GM13977 (cell line): ENCODE results near the gene DNAAF8.

Experiments used
- DNase-seq: peaks from one replicate; pipeline ENCODE4 v3.0.0; 2012; ENCODE audit warnings: low spot score
- CTCF ChIP-seq: IDR thresholded peaks from 2 replicates; pipeline ENCODE4 v1.5.1; 2012; ENCODE audit warnings: mild to moderate bottlenecking, control low read depth; ENCODE audit not compliant: insufficient read depth; ENCODE audit errors: extremely low read depth, missing control alignments
- in situ Hi-C: fragments of 300-500 bp; cut with MboI; formaldehyde crosslinking; loops from one replicate; pipeline ENCODE4 v1.12.0; 2022; ENCODE audit warnings: low sequenced_read_pairs, low pct_unique_long_range_greater_than_20kb, mixed read lengths, inconsistent platforms; ENCODE audit not compliant: unreplicated experiment

DNAAF8 gene

GRCh38 chr16:4743226-4743878 is 9.0 kb downstream of the DNAAF8 start:
- in situ Hi-C loops: loop anchor here (25.0 kb wide), 1 partner anchor 319 kb away; the partner anchor contains the start of genes ALG1 and C16orf89
- DNase-seq: no peak
- no peak for TF ChIP-seq CTCF

- DNase-seq: no peak
- in situ Hi-C loops: loop anchor here (25.0 kb wide), 1 partner anchor 318 kb away; the partner anchor contains the start of genes ALG1 and C16orf89
Observed at GRCh38 chr16:4744555-4745273, 10.4 kb downstream of the DNAAF8 start.

GRCh38 chr16:4745274-4745569 is 10.9 kb downstream of the DNAAF8 start:
- no peak for TF ChIP-seq CTCF
- DNase-seq: no peak
- in situ Hi-C loops: loop anchor here (25.0 kb wide), 1 partner anchor 317 kb away; the partner anchor contains the start of genes ALG1 and C16orf89

More at GRCh38 chr16:4744555-4745273, 10.4 kb downstream of the DNAAF8 start:
- no peak for TF ChIP-seq CTCF

- DNase-seq: no peak
- in situ Hi-C loops: loop anchor here (25.0 kb wide), 1 partner anchor 316 kb away; the partner anchor contains the start of genes ALG1 and C16orf89
- no peak for TF ChIP-seq CTCF
Observed at GRCh38 chr16:4746215-4746614, 11.9 kb downstream of the DNAAF8 start.

DNA sequence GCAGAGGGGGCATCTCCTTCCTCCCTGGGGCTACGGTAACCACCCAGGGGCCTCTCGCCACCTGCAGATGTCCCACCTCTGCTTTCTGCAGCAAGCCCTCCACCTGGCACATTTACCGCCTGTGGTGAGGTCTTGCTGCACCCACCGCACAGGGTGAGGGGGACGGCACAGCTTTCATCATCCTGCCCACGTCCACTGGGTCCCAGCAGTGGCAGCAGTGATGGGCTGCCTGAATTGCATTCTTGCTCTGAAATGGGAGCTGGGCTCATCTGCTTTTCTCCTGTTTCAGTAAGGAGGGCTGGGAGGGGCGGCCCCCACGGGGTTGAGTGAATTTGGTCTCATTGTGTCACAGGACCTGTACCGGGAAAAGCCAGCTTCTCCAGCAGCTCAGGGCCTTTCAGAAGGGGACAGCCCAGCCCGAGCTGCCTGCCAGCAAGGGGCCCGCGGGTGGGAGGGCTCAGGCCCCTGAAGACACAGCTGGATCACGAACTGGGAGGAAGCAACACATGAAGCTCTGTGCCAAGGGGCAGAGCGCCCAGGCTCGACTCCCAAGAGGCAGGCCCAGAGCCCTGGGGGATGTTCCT is 12.7 kb downstream of the DNAAF8 start:
- in situ Hi-C loops: loop anchor here (25.0 kb wide), 1 partner anchor 315 kb away; the partner anchor contains the start of genes ALG1 and C16orf89
- no peak for DNase-seq
- TF ChIP-seq CTCF: no peak

- in situ Hi-C loops: loop anchor here (25.0 kb wide), 1 partner anchor 314 kb away; the partner anchor contains the start of genes ALG1 and C16orf89
- no peak for TF ChIP-seq CTCF
- DNase-seq: no peak
Observed at GRCh38 chr16:4747906-4748681, 13.8 kb downstream of the DNAAF8 start.
